Measurements from ENCODE around the gene CST8.

Gene CST8

DNA sequence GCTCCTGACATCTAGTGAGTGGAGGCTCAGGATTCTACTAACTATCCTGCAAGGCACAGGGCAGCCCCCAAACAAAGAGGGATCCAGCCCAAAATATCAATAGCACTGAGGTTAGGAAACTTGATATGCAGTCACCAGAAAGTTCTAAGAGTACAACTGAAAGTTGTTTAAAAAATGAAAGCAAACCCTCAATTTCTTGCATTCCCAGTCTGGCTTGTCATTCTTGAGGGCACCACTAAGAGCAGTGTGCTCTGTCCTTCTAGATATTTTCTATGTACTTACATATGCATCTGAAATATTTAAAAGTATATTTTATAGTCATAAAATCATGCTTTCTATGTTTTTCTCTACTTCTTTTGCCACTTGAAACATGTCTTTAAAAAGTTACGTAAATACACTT lies 35.9 kb downstream of the CST8 start:
- no peak for DNase-seq

DNA sequence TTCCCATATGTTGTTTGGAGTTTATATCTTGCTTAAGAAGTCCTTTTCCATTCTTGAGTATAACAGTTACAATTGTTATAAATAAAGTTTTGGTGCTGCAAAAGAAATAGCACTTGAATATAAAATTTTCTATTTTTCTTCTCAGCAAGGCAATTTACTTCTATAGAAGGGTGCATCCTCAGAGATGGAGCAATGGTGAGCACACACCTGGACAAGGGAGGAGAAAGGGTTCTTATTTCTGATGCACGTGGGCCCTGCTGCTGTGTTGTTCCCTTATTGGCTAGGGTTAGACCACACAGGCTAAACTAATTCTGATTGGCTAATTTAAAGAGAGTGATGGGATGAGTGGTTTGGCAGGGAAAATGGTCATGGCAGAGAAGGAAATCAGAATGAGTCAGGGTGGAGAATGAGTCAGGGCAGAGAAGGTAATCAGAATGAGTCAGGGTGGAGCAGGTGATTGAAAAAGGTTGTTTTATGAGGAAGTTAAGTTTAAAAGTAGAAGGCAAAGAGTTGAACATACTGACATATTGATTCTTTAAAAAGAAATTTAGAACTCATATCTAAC lies 38.0 kb downstream of the CST8 start:
- DNase-seq, result no peak

DNA sequence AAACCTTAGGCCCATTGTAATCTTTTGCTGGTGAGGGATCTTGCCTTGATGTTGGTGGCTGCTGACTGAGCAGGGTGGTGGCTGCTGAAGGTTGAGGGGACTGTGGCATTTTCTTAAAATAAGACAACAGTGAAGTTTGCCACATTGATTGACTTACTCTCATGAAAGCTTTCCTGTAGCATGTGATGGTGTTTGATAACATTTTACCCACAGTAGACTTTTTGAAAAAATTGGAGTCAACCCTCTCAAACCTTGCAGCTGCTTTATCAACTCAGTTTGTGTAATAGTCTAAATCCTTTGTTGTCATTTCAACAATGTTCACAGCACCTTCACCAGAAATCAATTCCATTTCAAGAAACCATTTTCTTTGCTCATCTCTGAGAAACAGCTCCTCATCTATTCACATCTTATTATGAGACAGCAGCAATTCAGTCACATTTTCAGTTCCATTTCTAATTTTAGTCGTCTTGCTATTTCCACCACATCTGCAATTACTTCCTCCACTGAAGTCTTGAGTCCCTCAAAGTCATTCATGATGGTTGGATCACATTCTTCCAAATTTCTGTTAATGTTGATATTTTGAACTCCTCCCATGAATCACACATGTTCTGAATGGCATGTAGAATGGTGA lies 40.1 kb downstream of the CST8 start:
- no peak for DNase-seq

DNA sequence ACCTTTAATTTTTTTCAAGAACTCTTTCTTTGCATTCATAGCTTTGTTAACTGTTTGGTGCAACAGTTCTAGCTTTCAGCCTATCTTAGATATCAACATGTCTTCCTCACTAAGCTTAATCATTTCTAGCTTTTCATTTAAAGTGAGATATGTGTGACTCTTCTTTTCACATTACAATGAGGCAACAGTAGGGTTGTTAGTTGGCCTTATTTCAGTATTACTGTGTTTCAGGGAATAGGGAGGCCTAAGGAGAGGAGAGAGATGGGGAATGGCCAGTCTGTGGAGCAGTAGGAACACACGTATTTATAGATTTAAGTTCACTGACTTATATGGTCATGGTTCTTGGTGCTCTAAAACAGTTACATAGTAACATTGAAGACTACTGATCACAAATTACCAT lies 41.6 kb downstream of the CST8 start:
- no peak for DNase-seq

DNA sequence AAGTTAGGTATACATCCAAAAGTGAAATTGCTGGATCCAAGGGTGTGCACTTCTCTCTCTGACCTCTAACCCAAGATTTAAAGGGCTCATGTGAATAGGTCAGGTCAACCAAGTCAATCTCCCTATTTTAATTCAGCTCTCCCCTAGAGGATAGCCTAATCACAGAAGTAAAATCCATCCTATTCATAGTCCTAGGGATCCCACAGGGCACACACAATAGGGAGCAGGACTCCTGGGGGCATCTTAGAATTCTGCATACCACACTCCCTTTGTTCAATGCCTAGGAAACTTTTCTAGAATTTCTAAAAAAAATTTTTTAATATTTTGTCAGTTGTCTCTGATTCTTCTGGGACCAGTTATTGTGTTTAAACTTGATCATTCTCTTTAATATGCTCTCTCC lies 42.2 kb downstream of the CST8 start:
- no peak for DNase-seq

DNA sequence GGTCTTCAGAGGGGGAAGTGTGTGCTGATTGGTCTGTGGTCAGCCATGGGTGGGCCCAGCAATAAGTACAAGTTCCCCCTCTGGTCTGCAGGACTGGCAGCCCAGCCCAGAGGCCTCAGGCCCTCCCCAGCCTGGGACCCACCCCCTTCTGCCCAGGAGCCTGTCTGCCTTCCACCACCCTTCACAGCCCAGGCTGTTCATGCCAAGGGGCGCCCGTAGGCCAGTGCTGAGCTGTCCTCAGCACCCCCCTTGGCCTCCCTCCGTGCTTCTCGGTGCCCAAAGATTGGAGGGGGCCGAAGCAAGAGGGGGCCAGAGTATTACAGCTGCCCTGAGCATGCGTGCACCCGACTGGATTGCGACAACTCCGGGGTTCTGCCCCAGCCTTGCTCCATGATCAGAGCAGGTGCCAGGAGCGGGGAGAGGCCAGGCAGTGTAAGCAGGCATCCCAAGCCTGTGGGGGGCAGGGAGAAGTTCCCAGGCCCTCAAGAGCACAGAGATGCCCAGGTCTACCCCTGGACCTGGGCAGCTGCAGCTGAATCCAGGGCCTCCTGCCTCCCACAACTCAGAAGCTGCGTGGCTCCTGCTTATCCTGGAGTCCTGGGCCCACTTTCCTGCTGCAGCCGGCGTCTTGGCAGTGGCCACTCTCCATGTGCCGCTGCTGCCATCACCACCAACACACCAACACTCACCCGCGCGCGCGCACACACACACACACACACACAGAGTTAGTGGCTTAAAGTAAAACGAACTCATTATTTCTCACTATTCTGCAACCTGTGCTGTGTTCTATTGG lies 44.1 kb downstream of the CST8 start:
- DNase-seq, result no peak

DNA sequence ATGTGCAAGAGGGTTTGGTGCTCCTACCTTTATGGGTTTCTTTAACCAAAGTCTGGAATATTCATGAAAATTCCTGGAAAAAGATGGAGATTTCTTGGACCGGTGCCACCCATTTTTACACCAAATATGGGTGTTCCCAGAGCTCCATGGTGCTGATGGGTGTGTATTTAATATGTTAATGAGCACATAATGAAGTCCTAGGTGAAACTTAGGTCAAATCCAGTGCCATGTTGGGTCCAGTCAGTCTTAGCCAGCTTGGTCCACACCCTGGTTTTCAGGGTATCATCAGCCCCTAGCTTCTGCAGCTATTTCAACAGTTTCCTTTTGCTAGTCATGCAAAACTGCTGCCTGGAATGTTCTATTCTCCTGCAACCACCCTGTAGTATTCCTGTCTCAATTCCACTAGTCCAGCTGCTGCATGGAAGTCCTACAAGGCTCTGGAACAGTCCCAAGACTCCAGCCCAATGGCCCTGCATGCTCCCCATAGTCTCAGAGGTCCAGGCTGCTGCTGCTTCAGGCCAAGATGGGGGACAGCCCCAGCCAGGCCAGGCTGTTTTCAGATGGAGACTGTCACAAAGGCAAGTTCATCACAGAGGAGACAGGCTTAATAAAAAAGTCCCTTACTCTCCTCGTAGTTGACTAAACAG lies 45.5 kb downstream of the CST8 start:
- DNase-seq, result no peak

DNA sequence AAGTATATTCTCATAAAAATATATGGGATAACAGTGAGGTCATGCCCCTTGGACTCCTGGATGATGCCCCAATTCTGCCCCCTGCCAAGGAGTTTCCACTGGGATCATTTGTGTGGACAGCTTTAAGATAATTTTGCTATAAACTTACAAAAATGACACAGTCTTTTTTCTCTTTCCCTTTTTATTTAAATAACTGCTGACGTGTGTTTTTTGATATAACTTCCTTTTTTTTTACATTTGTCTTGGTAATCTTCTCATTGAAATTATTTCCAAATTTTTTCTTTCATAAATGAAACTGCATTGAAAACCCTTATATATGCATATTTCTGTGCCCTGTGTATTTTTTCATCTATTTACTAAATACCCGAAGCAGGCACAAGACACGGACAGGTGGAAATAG lies 46.1 kb downstream of the CST8 start:
- DNase-seq, result no peak

DNA sequence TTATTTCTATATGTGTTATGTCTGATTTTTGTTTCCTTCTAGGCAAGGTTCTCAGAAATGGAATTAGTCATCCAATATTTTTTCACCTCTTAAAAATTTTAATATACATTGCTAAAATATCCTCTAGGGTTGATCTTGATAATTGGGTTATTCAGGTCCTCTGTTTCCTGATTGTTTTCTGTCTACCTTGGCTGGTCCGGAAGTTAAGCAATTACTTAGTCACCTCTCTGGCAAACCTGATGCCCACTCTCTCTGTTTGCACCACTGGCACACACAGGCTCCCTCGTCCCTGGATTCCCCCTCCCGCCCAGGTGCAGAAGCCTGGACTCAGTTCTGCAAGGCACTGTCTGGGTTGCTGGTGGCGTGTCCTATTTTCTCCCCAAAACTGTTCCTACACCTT lies 49.7 kb downstream of the CST8 start:
- no peak for DNase-seq

DNA sequence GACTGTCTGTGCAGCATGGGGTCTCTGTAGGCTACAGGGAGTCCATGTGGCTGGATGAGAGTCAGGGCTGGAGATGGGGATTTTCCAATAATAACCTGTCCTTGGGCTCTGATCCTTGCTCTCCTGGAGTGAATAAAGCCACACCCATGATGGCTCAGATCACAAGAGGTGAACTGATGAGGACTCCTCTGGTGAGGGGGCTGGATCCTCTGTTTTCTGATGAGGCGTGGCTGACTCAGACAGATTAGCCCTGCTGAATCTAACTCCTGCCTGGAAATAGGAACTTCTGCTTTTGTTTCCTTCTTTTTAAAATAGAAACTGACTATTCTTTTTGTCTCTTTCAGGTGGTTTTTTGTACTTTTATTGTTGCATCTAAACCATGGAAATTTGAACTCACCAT lies 50.4 kb downstream of the CST8 start:
- DNase-seq, result no peak

DNA sequence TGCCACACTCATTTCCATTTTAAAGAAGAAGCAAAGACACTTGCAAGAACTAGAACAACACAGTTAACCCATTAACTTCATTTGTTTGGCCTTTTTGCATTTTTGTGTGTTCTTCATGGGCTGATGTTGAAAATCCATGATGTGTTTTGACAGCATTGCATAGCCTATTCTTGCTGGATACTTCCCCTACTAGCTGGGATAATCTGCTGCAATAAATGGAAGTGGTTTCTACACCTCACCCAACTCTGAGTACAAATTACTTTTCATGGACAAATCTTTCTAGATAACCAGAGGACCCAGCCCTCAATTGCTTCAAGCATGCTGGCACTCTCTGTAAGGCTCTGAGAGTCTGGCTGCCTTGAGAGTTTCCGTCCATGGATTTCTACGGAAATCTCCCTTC lies 50.9 kb downstream of the CST8 start:
- DNase-seq, result no peak

DNA sequence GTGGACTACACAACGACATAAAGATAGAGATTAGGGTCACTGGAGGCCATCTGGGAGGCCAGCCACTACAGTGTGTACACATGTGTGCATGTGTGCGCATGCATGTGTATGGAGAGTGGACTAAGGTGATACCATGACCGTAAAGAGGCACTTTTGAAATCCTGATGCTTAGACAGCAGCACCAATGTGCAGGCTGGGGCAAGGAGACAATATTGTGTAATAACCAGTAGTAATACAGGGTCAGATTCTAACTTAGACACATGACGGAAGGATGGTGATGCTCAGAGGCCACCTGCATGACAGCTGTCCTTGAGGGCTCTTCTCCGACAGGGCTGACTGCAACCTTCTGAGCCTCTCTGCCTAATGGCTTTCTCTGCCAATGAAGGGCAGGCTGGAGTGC lies 51.9 kb downstream of the CST8 start:
- DNase-seq, result no peak

DNA sequence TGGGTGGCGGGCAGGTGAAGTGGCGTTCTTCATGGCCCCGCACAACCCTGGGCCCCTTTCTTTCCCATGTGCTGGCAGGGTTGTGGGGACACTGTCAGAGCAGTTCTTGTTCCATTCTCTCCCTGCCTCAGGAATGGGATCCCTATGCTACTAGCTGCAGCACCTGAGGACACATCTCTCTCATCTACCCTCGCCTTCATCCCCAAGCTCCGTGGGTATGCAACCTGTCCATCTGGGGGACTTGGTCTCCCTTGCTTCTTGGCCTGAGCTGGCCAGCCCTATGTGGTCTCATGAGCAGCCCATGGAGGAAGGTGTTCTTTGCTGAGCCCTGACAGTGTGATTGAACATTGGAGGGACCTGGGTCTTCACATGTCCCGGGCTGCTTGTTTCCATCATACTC lies 53.2 kb downstream of the CST8 start:
- DNase-seq, result no peak
